ENCODE data around the gene CPEB3. TPM values are rescaled to one million over a fixed set of nuclear protein-coding genes. Genes with fewer than 3 reads are reported as not detected.
"Not testable (repeated sequence)": the region's sequence is repeated elsewhere in the genome, so short reads cannot be mapped to it uniquely, and the experiment has no call there.

Gene CPEB3
- polyA plus RNA-seq (2012; ENCODE audit: insufficient read depth, insufficient read length), result 0.91 TPM

- H3K4me3 ChIP-seq (ENCODE audit: low read length), result peak within 1 kb of the TSS; percentile 91
- DNase-seq (ENCODE audit: low read depth, low spot score), result peak; percentile 85
These were observed at the start of gene CPEB3, which contains the start of gene MARCHF5 for GRCh38 chr10:92290837-92291615. Gene CPEB3, minus strand, starts transcription at chr10:92291078. Its CDS starts 50,728 bp downstream, at chr10:92240350. Gene MARCHF5, plus strand, starts transcription at chr10:92291167. Its CDS starts 328 bp downstream, at chr10:92291495.

GRCh38 chr10:92329927-92330326, 39.0 kb upstream of the CPEB3 start:
- H3K4me3 ChIP-seq (ENCODE audit: low read length); DNase-seq (ENCODE audit: low read depth, low spot score): not testable (repeated sequence)

- DNase-seq (ENCODE audit: low read depth, low spot score), result no peak
- no peak overlapping the region for H3K4me3 ChIP-seq (ENCODE audit: low read length)
These were observed 38.1 kb upstream of the CPEB3 start for GRCh38 chr10:92328993-92329392.

- no peak overlapping the region for H3K4me3 ChIP-seq (ENCODE audit: low read length)
- DNase-seq (ENCODE audit: low read depth, low spot score), result no peak
These were observed 36.9 kb upstream of the CPEB3 start for GRCh38 chr10:92327445-92328433.

- H3K4me3 ChIP-seq (ENCODE audit: low read length), result no peak overlapping the region
- no peak for DNase-seq (ENCODE audit: low read depth, low spot score)
These were observed 32.2 kb upstream of the CPEB3 start for GRCh38 chr10:92323079-92323478.

GRCh38 chr10:92316610-92317009, 25.7 kb upstream of the CPEB3 start:
- no peak for DNase-seq (ENCODE audit: low read depth, low spot score)
- no peak overlapping the region for H3K4me3 ChIP-seq (ENCODE audit: low read length)

GRCh38 chr10:92313750-92314149, 22.9 kb upstream of the CPEB3 start:
- H3K4me3 ChIP-seq (ENCODE audit: low read length), result no peak overlapping the region
- DNase-seq (ENCODE audit: low read depth, low spot score), result peak; percentile 59

- DNase-seq (ENCODE audit: low read depth, low spot score), result no peak
- H3K4me3 ChIP-seq (ENCODE audit: low read length), result no peak overlapping the region
These were observed 18.4 kb upstream of the CPEB3 start for GRCh38 chr10:92309272-92309671.

GRCh38 chr10:92305133-92306072, 14.5 kb upstream of the CPEB3 start:
- H3K4me3 ChIP-seq (ENCODE audit: low read length), result no peak overlapping the region
- DNase-seq (ENCODE audit: low read depth, low spot score), result no peak

GRCh38 chr10:92304061-92304460, 13.2 kb upstream of the CPEB3 start:
- no peak overlapping the region for H3K4me3 ChIP-seq (ENCODE audit: low read length)
- DNase-seq (ENCODE audit: low read depth, low spot score), result no peak

- DNase-seq (ENCODE audit: low read depth, low spot score), result no peak
- no peak overlapping the region for H3K4me3 ChIP-seq (ENCODE audit: low read length)
These were observed 12.2 kb upstream of the CPEB3 start for GRCh38 chr10:92303096-92303495.

- no peak overlapping the region for H3K4me3 ChIP-seq (ENCODE audit: low read length)
- DNase-seq (ENCODE audit: low read depth, low spot score), result no peak
These were observed 7.6 kb upstream of the CPEB3 start for GRCh38 chr10:92298487-92298886.

- peak; percentile 68 for DNase-seq (ENCODE audit: low read depth, low spot score)
- H3K4me3 ChIP-seq (ENCODE audit: low read length), result peak overlapping the region; percentile 91
These were observed 1.3 kb upstream of the CPEB3 start for GRCh38 chr10:92291921-92292845.

GRCh38 chr10:92291616-92291865, 663 bp upstream of the CPEB3 start:
- peak overlapping the region; percentile 91 for H3K4me3 ChIP-seq (ENCODE audit: low read length)
- no peak for DNase-seq (ENCODE audit: low read depth, low spot score)

- H3K4me3 ChIP-seq (ENCODE audit: low read length), result peak overlapping the region; percentile 91
- no peak for DNase-seq (ENCODE audit: low read depth, low spot score)
These were observed 622 bp downstream of the CPEB3 start for GRCh38 chr10:92290076-92290836.

- DNase-seq (ENCODE audit: low read depth, low spot score), result no peak
- no peak overlapping the region for H3K4me3 ChIP-seq (ENCODE audit: low read length)
These were observed 6.7 kb downstream of the CPEB3 start for GRCh38 chr10:92284112-92284704.
